Non-pigmented ciliary epithelial cell (primary cell): ENCODE data around the gene SFSWAP.
"Not testable (repeated sequence)": the region's sequence is repeated elsewhere in the genome, so short reads cannot be mapped to it uniquely, and the experiment has no call there.

Experiments
- DNase-seq: peaks from one replicate; pipeline ENCODE4 v3.0.0-alpha.2; 2010; ENCODE audit warnings: low read depth

SFSWAP gene

GRCh38 chr12:131679816-131680215 is 31.1 kb upstream of the SFSWAP start:
- DNase-seq, result not testable (repeated sequence)

- not testable (repeated sequence) for DNase-seq
Measured at GRCh38 chr12:131680392-131681256, 30.3 kb upstream of the SFSWAP start.

GRCh38 chr12:131681257-131681620 is 29.7 kb upstream of the SFSWAP start:
- DNase-seq, result no peak

- not testable (repeated sequence) for DNase-seq
Measured at GRCh38 chr12:131681746-131682509, 29.0 kb upstream of the SFSWAP start.

- no peak for DNase-seq
Measured at GRCh38 chr12:131682510-131682895, 28.4 kb upstream of the SFSWAP start.

GRCh38 chr12:131683266-131684014 is 27.4 kb upstream of the SFSWAP start:
- no peak for DNase-seq

GRCh38 chr12:131684015-131684725 is 26.7 kb upstream of the SFSWAP start:
- DNase-seq, result no peak

GRCh38 chr12:131687346-131688125 is 23.4 kb upstream of the SFSWAP start:
- no peak for DNase-seq

- no peak for DNase-seq
Measured at GRCh38 chr12:131688131-131688844, 22.6 kb upstream of the SFSWAP start.

- no peak for DNase-seq
Measured at GRCh38 chr12:131688845-131689154, 22.1 kb upstream of the SFSWAP start.

- DNase-seq, result no peak
Measured at GRCh38 chr12:131690320-131690719, 20.6 kb upstream of the SFSWAP start.

- no peak for DNase-seq
Measured at GRCh38 chr12:131692431-131692830, 18.5 kb upstream of the SFSWAP start.

GRCh38 chr12:131693149-131693548 is 17.7 kb upstream of the SFSWAP start:
- no peak for DNase-seq

- DNase-seq, result no peak
Measured at GRCh38 chr12:131694116-131694838, 16.6 kb upstream of the SFSWAP start.

GRCh38 chr12:131695968-131696367 is 14.9 kb upstream of the SFSWAP start:
- DNase-seq, result no peak

GRCh38 chr12:131698286-131698685 is 12.6 kb upstream of the SFSWAP start:
- DNase-seq, result no peak

- no peak for DNase-seq
Measured at GRCh38 chr12:131699434-131699833, 11.5 kb upstream of the SFSWAP start.

- DNase-seq, result no peak
Measured at GRCh38 chr12:131700271-131700670, 10.6 kb upstream of the SFSWAP start.

GRCh38 chr12:131701705-131702572 is 9.0 kb upstream of the SFSWAP start:
- DNase-seq, result no peak
